Spleen (tissue), 11 donors: ENCODE data around the gene MAST4. TPM values are rescaled to one million over a fixed set of nuclear protein-coding genes. Genes with fewer than 3 reads are reported as not detected.

ENCODE experiments used
- DNase-seq: peaks from one replicate; pipeline ENCODE4 v3.0.0-alpha.2; 2020
- H3K27ac ChIP-seq, 8 donors: fragments of 200-600 bp; sonication (generic) in 7 of 8; 1 replicate in 4 of 8; 2 replicates in 4 of 8; pipeline versions ENCODE4 v1.5.0 to v1.8.0; 2016 to 2021; ENCODE audit warnings: inconsistent platforms in 4 of 8, mild to moderate bottlenecking in 4 of 8, moderate library complexity in 1 of 8
- H3K27me3 ChIP-seq, 7 donors: fragments of 200-600 bp; sonication (generic) in 6 of 7; replicated peaks in 1 of 7; 1 replicate in 4 of 7; 2 replicates in 3 of 7; pipeline versions ENCODE4 v1.5.0 to v1.8.0; 2016 to 2021; ENCODE audit warnings: inconsistent platforms in 3 of 7, mild to moderate bottlenecking in 1 of 7
- H3K36me3 ChIP-seq, 6 donors: fragments of 200-600 bp; sonication (generic) in 5 of 6; 1 replicate in 4 of 6; 2 replicates in 2 of 6; pipeline versions ENCODE4 v1.5.0 to v1.8.0; 2016 to 2021; ENCODE audit warnings: inconsistent platforms in 2 of 6
- H3K4me1 ChIP-seq, 6 donors: fragments of 200-600 bp; sonication (generic) in 5 of 6; 1 replicate in 3 of 6; 2 replicates in 3 of 6; pipeline versions ENCODE4 v1.5.0 to v1.8.0; 2016 to 2021; ENCODE audit warnings: inconsistent platforms in 3 of 6
- H3K4me3 ChIP-seq, 8 donors: fragments of 200-600 bp; sonication (generic) in 7 of 8; 1 replicate in 4 of 8; 2 replicates in 4 of 8; pipeline versions ENCODE4 v1.5.0 to v1.8.0; 2016 to 2021; ENCODE audit warnings: inconsistent platforms in 4 of 8, mild to moderate bottlenecking in 4 of 8, moderate library complexity in 2 of 8
- H3K9me3 ChIP-seq, 8 donors: fragments of 200-600 bp; sonication (generic) in 7 of 8; 1 replicate in 4 of 8; 2 replicates in 4 of 8; pipeline versions ENCODE4 v1.5.0 to v1.8.0; 2016 to 2021; ENCODE audit warnings: inconsistent platforms in 4 of 8
- CTCF ChIP-seq, 11 experiments: fragments of 200-600 bp in 7 of 11; fragments of 450-650 bp in 4 of 11; sonication (generic) in 4 of 11; IDR thresholded peaks in 8 of 11; conservative IDR thresholded peaks in 3 of 11; 1 replicate in 7 of 11; 2 replicates in 4 of 11; pipeline versions ENCODE4 v1.4.0 to v1.8.0; 2016 to 2021; ENCODE audit warnings: antibody characterized with exemption in 11 of 11, inconsistent platforms in 4 of 11, mild to moderate bottlenecking in 1 of 11
- POLR2A ChIP-seq, 3 donors: fragments of 450-650 bp; IDR thresholded peaks; one replicate each; pipeline ENCODE4 v1.5.1; 2017; ENCODE audit warnings: antibody characterized with exemption in 3 of 3, mild to moderate bottlenecking in 1 of 3
- POLR2AphosphoS5 ChIP-seq, 3 donors: sonication (generic); formaldehyde crosslinking; IDR thresholded peaks; one replicate each; pipeline ENCODE4 v1.5.1; 2017; ENCODE audit warnings: antibody characterized with exemption in 3 of 3
- WGBS, 5 donors: extraction: QIAGEN DNeasy Blood & Tissue Kit in 3 of 5; methylation state at CpG; one replicate each; pipeline versions ENCODE4 v1.1.5 to v1.1.7; 2013 to 2018; 5-methylcytosine and 5-hydroxymethylcytosine counted together
- intact Hi-C: fragments of 100-400 bp; cut with DNase I; formaldehyde crosslinking; loops from one replicate; pipeline ENCODE4 v1.15.0; 2023; ENCODE audit warnings: low total_unique reads
- polyA plus RNA-seq, 3 donors: library from polyadenylated mRNA; stranded (reverse); fragments of 200-250 nt; gene quantifications; one replicate each; pipeline ENCODE4 v1.2.1, GENCODE V29; 2013
- total RNA-seq, 7 donors: library from RNA; depleted of rRNA in 3 of 7; stranded (reverse); fragments of >200 nt in 3 of 7; fragmentation: NEBNext Ultra II Directional in 4 of 7; extraction: Animal tissue kit (Norgen Biotek cat#: 25700) in 4 of 7; gene quantifications; one replicate each; pipeline versions ENCODE4 v1.1.0 to v1.2.1, GENCODE V29; 2016 to 2021
- donor health status: healthy with polysubstance abuse.
- donor health status: DM: no; HTN: no; CAD: no; lungs with moderate emphysema.
- donor health status: DM: no; HTN: no; CAD: no.
- donor health status: Bipolar disorder and iron deficiency.
- donor health status: healthy.
- donor health status: DM: no; HTN: no; CAD: no.
- donor health status: DM: yes; HTN: yes; CAD: no.

The MAST4 gene
- total and polyA plus RNA-seq, 10 donors = 2.5 to 43.7 (median 25.4) TPM

DNA sequence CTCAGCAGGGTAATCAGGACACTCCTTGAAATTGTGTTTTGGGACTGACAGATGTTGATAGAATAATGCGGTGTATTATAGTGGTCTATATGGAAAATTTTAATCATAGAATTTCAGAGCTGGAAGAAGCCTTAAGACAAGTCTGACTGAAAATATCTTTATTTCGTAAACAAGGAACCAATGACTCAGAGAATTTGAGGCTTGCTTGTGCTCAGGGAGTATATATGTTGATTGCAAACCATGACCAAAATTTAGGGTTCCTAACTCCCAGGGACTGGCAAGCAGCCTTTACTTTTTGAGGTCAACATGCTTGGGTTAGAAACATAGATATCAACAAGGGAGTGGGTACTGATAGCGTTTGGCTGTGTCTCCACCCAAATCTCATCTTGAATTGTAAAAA, 313.2 kb downstream of the MAST4 start:
- Histone ChIP-seq H3K27me3 (peaks cover 0 to under 1% (median 0%) of the 10 kb centered on the region in 7 donors), H3K36me3 (no peaks in the 10 kb centered on the region), H3K9me3 (no peaks in the 10 kb centered on the region), H3K4me1 (no peaks in the 10 kb centered on the region), H3K4me3 (no peak overlapping the region), H3K27ac (no peak overlapping the region)
- 84 to 93% (median 88%) methylated on average over 3 of the region's 3 CpGs for WGBS, 5 donors
- TF ChIP-seq CTCF (IDR thresholded peaks at IDR 0.05 in 8 of 11, conservative IDR thresholded peaks at IDR 0.05 in 3 of 11) (no peak), POLR2A (IDR thresholded peaks at IDR 0.05) (no peak), POLR2AphosphoS5 (IDR thresholded peaks at IDR 0.05) (no peak)
- no peak for DNase-seq
- intact Hi-C loops = no loop called here

DNA sequence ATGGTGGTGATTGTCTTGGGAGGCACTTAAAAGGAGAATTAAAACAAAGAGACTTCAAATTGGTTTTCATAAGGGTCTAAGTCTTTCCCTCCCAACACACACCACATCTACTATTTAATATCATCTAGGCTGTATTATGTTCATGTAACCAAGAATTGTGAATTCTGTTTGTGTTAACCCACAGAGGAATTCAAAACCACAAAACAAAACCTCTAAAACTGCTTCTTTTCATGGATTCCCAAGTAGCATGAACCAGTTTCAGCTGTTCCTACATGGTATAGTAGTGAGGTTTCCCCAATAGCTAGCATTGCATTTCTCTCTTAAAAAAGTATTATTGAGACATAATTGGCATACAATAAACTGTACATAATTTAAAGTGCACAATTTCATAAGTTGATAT, 316.6 kb downstream of the MAST4 start:
- DNase-seq = no peak
- Histone ChIP-seq H3K27ac (no peak overlapping the region), H3K4me3 (no peak overlapping the region), H3K27me3 (no peaks in the 10 kb centered on the region), H3K36me3 (no peaks in the 10 kb centered on the region), H3K9me3 (no peaks in the 10 kb centered on the region), H3K4me1 (no peaks in the 10 kb centered on the region)
- intact Hi-C loops = no loop called here
- no peak for TF ChIP-seq POLR2AphosphoS5 (IDR thresholded peaks at IDR 0.05)
- no peak for TF ChIP-seq POLR2A (IDR thresholded peaks at IDR 0.05)
- TF ChIP-seq CTCF (IDR thresholded peaks at IDR 0.05 in 8 of 11, conservative IDR thresholded peaks at IDR 0.05 in 3 of 11) = no peak

DNA sequence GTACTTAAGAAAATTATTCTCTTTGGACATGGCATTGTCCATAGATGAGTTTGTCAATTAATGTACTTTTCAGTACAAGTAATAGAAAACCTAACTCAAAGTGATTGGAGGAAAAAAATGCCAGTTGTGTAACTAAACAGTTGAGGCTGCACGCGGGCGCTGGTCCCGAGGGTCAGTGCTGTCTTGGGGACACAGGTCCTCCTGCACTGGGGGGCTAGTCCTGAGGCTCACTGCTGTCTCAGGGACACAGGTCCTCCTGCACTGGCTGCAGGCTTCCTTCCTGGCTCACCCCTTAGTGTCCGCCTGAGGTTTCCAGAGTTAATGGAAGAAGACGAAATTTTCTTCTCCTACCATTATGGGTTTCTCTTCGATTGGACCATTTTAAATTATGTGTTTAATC, 319.3 kb downstream of the MAST4 start:
- Histone ChIP-seq H3K9me3 (no peaks in the 10 kb centered on the region), H3K27ac (no peak overlapping the region), H3K4me3 (no peak overlapping the region), H3K36me3 (no peaks in the 10 kb centered on the region), H3K4me1 (no peaks in the 10 kb centered on the region), H3K27me3 (no peaks in the 10 kb centered on the region)
- intact Hi-C loops = no loop called here
- DNase-seq = no peak
- 82 to 97% (median 87%) methylated on average over 7 of the region's 7 CpGs for WGBS, 5 donors
- TF ChIP-seq POLR2A (IDR thresholded peaks at IDR 0.05) = no peak
- TF ChIP-seq POLR2AphosphoS5 (IDR thresholded peaks at IDR 0.05) = no peak
- no peak for TF ChIP-seq CTCF (IDR thresholded peaks at IDR 0.05 in 8 of 11, conservative IDR thresholded peaks at IDR 0.05 in 3 of 11)

- TF ChIP-seq POLR2A (IDR thresholded peaks at IDR 0.05) = no peak
- no peak for TF ChIP-seq CTCF (IDR thresholded peaks at IDR 0.05 in 8 of 11, conservative IDR thresholded peaks at IDR 0.05 in 3 of 11)
- no peak for TF ChIP-seq POLR2AphosphoS5 (IDR thresholded peaks at IDR 0.05)
- H3K4me3 ChIP-seq = no peak overlapping the region
- WGBS, 5 donors = 82 to 92% (median 89%) methylated on average over 5 of the region's 5 CpGs
- no peaks in the 10 kb centered on the region for H3K36me3 ChIP-seq
- intact Hi-C loops = no loop called here
- no peak for DNase-seq
- no peaks in the 10 kb centered on the region for H3K4me1 ChIP-seq
- no peaks in the 10 kb centered on the region for H3K9me3 ChIP-seq
- no peaks in the 10 kb centered on the region for H3K27me3 ChIP-seq
- no peak overlapping the region for H3K27ac ChIP-seq
These were observed 326.7 kb downstream of the MAST4 start for GRCh38 chr5:66922881-66923280.
